Trophoblast cell (in vitro differentiated cells and primary cell): ENCODE data around the gene TRAT1.

ENCODE experiments used
- DNase-seq, 2 donors: peaks; one replicate each; pipeline ENCODE4 v3.0.0-alpha.2; 2016
- H2AFZ ChIP-seq: 2 replicates; pipeline ENCODE4 v1.6.1; 2013; ENCODE audit warnings: low read length, moderate library complexity, mild to moderate bottlenecking; ENCODE audit not compliant: insufficient read depth, poor library complexity
- H2AK5ac ChIP-seq: 2 replicates; pipeline ENCODE4 v1.6.1; 2013; ENCODE audit warnings: mild to moderate bottlenecking, low read length
- H2BK120ac ChIP-seq: 2 replicates; pipeline ENCODE4 v1.6.1; 2013; ENCODE audit warnings: low read length, mild to moderate bottlenecking, moderate library complexity; ENCODE audit not compliant: insufficient read depth, poor library complexity
- H2BK12ac ChIP-seq: 2 replicates; pipeline ENCODE4 v1.6.1; 2013; ENCODE audit warnings: mild to moderate bottlenecking, low read length, moderate library complexity
- H2BK5ac ChIP-seq: 2 replicates; pipeline ENCODE4 v1.6.1; 2013; ENCODE audit warnings: low read length, low read depth, moderate library complexity, mild to moderate bottlenecking; ENCODE audit not compliant: poor library complexity
- H3K14ac ChIP-seq: 2 replicates; pipeline ENCODE4 v1.6.1; 2013; ENCODE audit warnings: mild to moderate bottlenecking, low read length
- H3K18ac ChIP-seq: 2 replicates; pipeline ENCODE4 v1.6.1; 2013; ENCODE audit warnings: mild to moderate bottlenecking, low read length
- H3K23ac ChIP-seq: 2 replicates; pipeline ENCODE4 v1.6.1; 2013; ENCODE audit warnings: low read length
- H3K27ac ChIP-seq: 2 replicates; pipeline ENCODE4 v1.5.1; 2013; ENCODE audit warnings: low read depth, mild to moderate bottlenecking, inconsistent platforms, low read length, moderate library complexity
- H3K27me3 ChIP-seq: 2 replicates; pipeline ENCODE4 v1.6.1; 2013; ENCODE audit warnings: inconsistent platforms, mild to moderate bottlenecking, low read length, moderate library complexity; ENCODE audit not compliant: insufficient read depth
- H3K36me3 ChIP-seq, 2 experiments: 1 replicate in 1 of 2; 2 replicates in 1 of 2; pipeline ENCODE4 v1.6.1; 2013; ENCODE audit warnings: low read length in 2 of 2, mild to moderate bottlenecking in 2 of 2, moderate library complexity in 1 of 2; ENCODE audit not compliant: insufficient read depth in 2 of 2, control insufficient read depth in 1 of 2
- H3K4ac ChIP-seq: 2 replicates; pipeline ENCODE4 v1.6.1; 2013; ENCODE audit warnings: low read depth, mild to moderate bottlenecking, low read length, moderate library complexity
- H3K4me1 ChIP-seq, 2 experiments: 1 replicate in 1 of 2; 2 replicates in 1 of 2; pipeline ENCODE4 v1.6.1; 2013; ENCODE audit warnings: low read length in 2 of 2, mild to moderate bottlenecking in 2 of 2, moderate library complexity in 1 of 2; ENCODE audit not compliant: insufficient read depth in 2 of 2, control insufficient read depth in 1 of 2
- H3K4me2 ChIP-seq: 2 replicates; pipeline ENCODE4 v1.6.1; 2013; ENCODE audit warnings: inconsistent platforms, mild to moderate bottlenecking, low read length, moderate library complexity
- H3K4me3 ChIP-seq: 2 replicates; pipeline ENCODE4 v1.5.1; 2013; ENCODE audit warnings: mild to moderate bottlenecking, low read depth, low read length, inconsistent platforms
- H3K79me1 ChIP-seq: one replicate; pipeline ENCODE4 v1.6.1; 2013; ENCODE audit warnings: low read length
- H3K79me2 ChIP-seq: 2 replicates; pipeline ENCODE4 v1.6.1; 2013; ENCODE audit warnings: low read length, mild to moderate bottlenecking; ENCODE audit not compliant: control insufficient read depth, insufficient read depth, poor library complexity
- H3K9ac ChIP-seq: 2 replicates; pipeline ENCODE4 v1.6.1; 2013; ENCODE audit warnings: mild to moderate bottlenecking, low read length
- H3K9me3 ChIP-seq: 2 replicates; pipeline ENCODE4 v1.6.1; 2013; ENCODE audit warnings: low read depth, mild to moderate bottlenecking, control low read depth, inconsistent platforms, low read length; ENCODE audit not compliant: insufficient read depth
- H4K12ac ChIP-seq: 2 replicates; pipeline ENCODE4 v1.6.1; 2013; ENCODE audit warnings: low read depth, mild to moderate bottlenecking, low read length, moderate library complexity
- H4K8ac ChIP-seq: 2 replicates; pipeline ENCODE4 v1.6.1; 2013; ENCODE audit warnings: low read depth, mild to moderate bottlenecking, low read length, moderate library complexity
- H4K91ac ChIP-seq: one replicate; pipeline ENCODE4 v1.6.1; 2013; ENCODE audit warnings: low read depth, mild to moderate bottlenecking, low read length, moderate library complexity
- WGBS: extraction: QIAGEN DNeasy Blood & Tissue Kit; methylation state at CpG from one replicate; pipeline ENCODE4 v1.1.7; 2013; ENCODE audit warnings: missing lambda C conversion rate; ENCODE audit not compliant: insufficient read length, insufficient coverage; ENCODE audit errors: extremely low coverage; 5-methylcytosine and 5-hydroxymethylcytosine counted together

Gene TRAT1

DNA sequence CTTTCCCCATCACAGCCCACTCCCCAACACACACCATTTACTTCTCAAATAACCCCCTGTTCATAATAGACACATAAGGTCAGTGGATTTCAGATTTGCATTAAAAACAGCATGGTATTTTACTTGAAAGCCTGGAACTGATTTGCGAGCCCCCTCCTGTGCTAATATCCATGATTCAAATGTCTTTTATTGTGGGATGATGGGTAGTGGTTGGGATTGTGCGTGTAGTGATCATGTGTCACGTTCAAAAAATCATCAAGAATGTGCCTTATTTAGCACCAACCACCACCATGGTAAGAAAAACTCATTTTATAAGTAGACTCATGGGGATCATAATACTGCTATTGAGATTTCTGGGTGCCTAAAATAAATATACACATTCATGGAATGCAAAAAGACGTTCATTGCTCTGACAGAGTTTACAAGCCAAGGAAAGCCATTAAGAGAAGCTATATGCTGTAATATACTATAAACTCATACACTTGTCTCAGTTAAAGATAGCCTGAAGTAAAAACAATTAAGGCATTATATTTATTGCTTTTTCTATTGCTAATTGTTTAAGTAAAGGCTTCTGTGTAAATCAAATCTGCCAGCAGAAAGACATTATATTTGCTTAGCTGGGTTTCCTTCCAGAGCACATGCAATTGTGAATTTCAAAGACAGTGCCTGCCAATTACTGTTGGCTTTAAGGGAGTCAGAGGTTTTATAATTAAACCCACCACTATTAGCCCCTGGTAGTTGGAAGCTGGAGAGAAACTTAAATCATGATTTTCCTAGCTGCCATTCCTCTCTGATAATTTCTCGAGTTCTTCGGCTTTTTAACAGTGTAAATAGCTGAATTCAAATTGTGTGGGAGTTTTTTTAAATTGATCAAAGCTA is 4.0 kb downstream of the TRAT1 start:
- Histone ChIP-seq H2AK5ac (no peak overlapping the region), H2AFZ (no peak overlapping the region), H3K4me2 (no peak overlapping the region), H2BK12ac (no peak overlapping the region), H3K27ac (no peak overlapping the region), H3K9me3 (no peaks in the 10 kb centered on the region), H3K23ac (no peak overlapping the region), H3K27me3 (no peaks in the 10 kb centered on the region), H3K36me3 (no peaks in the 10 kb centered on the region), H4K12ac (no peak overlapping the region), H3K14ac (no peak overlapping the region), H3K4me1 (no peaks in the 10 kb centered on the region), H2BK120ac (no peak overlapping the region), H4K8ac (no peak overlapping the region), H3K4me3 (no peak overlapping the region), H3K18ac (no peak overlapping the region), H4K91ac (no peak overlapping the region), H3K4ac (no peak overlapping the region), H2BK5ac (no peak overlapping the region), H3K79me2 (no peaks in the 10 kb centered on the region), H3K79me1 (no peaks in the 10 kb centered on the region), H3K9ac (no peak overlapping the region)
- no CpG with 5 or more reads among the region's 6 CpGs for WGBS
- DNase-seq: no peak

DNA sequence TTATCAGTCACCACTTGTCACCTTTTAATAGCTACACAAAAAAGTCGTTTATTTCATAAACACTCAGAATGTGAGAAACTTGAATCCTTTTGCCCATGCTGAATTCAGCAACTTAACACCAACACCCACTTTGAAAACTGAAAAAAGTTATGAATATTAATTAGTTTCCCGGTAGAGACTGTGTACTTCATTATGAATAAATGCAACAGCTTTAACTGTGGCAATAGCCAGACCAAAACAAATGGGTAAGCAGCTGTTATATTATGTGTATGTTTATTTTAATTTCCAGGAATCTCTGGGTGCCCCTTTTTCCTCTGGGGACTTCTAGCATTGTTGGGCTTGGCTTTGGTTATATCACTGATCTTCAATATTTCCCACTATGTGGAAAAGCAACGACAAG is 7.8 kb downstream of the TRAT1 start:
- H3K18ac ChIP-seq: no peak overlapping the region
- no peaks in the 10 kb centered on the region for H3K36me3 ChIP-seq
- no peaks in the 10 kb centered on the region for H3K79me1 ChIP-seq
- H3K9ac ChIP-seq: no peak overlapping the region
- no peak for DNase-seq
- no CpG with 5 or more reads among the region's 3 CpGs for WGBS
- H4K12ac ChIP-seq: no peak overlapping the region
- H3K79me2 ChIP-seq: no peaks in the 10 kb centered on the region
- H3K23ac ChIP-seq: no peak overlapping the region
- no peak overlapping the region for H2BK12ac ChIP-seq
- no peaks in the 10 kb centered on the region for H3K4me1 ChIP-seq
- H3K4me3 ChIP-seq: no peak overlapping the region
- no peak overlapping the region for H3K27ac ChIP-seq
- no peak overlapping the region for H4K91ac ChIP-seq
- no peak overlapping the region for H3K4me2 ChIP-seq
- no peaks in the 10 kb centered on the region for H3K27me3 ChIP-seq
- H2BK120ac ChIP-seq: no peak overlapping the region
- no peak overlapping the region for H3K4ac ChIP-seq
- H2BK5ac ChIP-seq: no peak overlapping the region
- no peak overlapping the region for H3K14ac ChIP-seq
- H4K8ac ChIP-seq: no peak overlapping the region
- no peak overlapping the region for H2AK5ac ChIP-seq
- H3K9me3 ChIP-seq: no peaks in the 10 kb centered on the region
- H2AFZ ChIP-seq: no peak overlapping the region

GRCh38 chr3:108830991-108831614 is 8.5 kb downstream of the TRAT1 start:
- no peaks in the 10 kb centered on the region for H3K27me3 ChIP-seq
- H3K18ac ChIP-seq: no peak overlapping the region
- no peak overlapping the region for H4K91ac ChIP-seq
- H2AFZ ChIP-seq: no peak overlapping the region
- H3K9ac ChIP-seq: no peak overlapping the region
- no peak overlapping the region for H3K27ac ChIP-seq
- no peaks in the 10 kb centered on the region for H3K36me3 ChIP-seq
- H4K8ac ChIP-seq: no peak overlapping the region
- H3K4me3 ChIP-seq: no peak overlapping the region
- no peak overlapping the region for H2AK5ac ChIP-seq
- H3K4me1 ChIP-seq: no peaks in the 10 kb centered on the region
- WGBS: no CpG with 5 or more reads among the region's 4 CpGs
- H3K4ac ChIP-seq: no peak overlapping the region
- H3K14ac ChIP-seq: no peak overlapping the region
- H2BK12ac ChIP-seq: no peak overlapping the region
- peak in 1 of 2 donors; percentile 21 for DNase-seq
- H4K12ac ChIP-seq: no peak overlapping the region
- H2BK5ac ChIP-seq: no peak overlapping the region
- no peaks in the 10 kb centered on the region for H3K79me2 ChIP-seq
- no peak overlapping the region for H3K4me2 ChIP-seq
- H2BK120ac ChIP-seq: no peak overlapping the region
- no peaks in the 10 kb centered on the region for H3K79me1 ChIP-seq
- H3K9me3 ChIP-seq: no peaks in the 10 kb centered on the region
- no peak overlapping the region for H3K23ac ChIP-seq

GRCh38 chr3:108833611-108834010 is 11.0 kb downstream of the TRAT1 start:
- Histone ChIP-seq H3K79me2 (no peaks in the 10 kb centered on the region), H2BK12ac (no peak overlapping the region), H4K91ac (no peak overlapping the region), H2BK5ac (no peak overlapping the region), H3K18ac (no peak overlapping the region), H2AK5ac (no peak overlapping the region), H3K4ac (no peak overlapping the region), H2AFZ (no peak overlapping the region), H3K14ac (no peak overlapping the region), H3K4me3 (no peak overlapping the region), H3K27ac (no peak overlapping the region), H3K23ac (no peak overlapping the region), H3K9me3 (no peaks in the 10 kb centered on the region), H4K12ac (no peak overlapping the region), H4K8ac (no peak overlapping the region), H3K9ac (no peak overlapping the region), H3K36me3 (no peaks in the 10 kb centered on the region), H3K27me3 (no peaks in the 10 kb centered on the region), H2BK120ac (no peak overlapping the region), H3K79me1 (no peaks in the 10 kb centered on the region), H3K4me2 (no peak overlapping the region), H3K4me1 (no peaks in the 10 kb centered on the region)
- WGBS: no CpG with 5 or more reads among the region's 1 CpG
- no peak for DNase-seq
